HEK293T (cell line): ENCODE results near the gene UTF1.

ENCODE experiments used
- PKNOX1 ChIP-seq: fragments of 450-650 bp; IDR thresholded peaks from 2 replicates; pipeline ENCODE4 v1.6.1; 2016
- SUZ12 ChIP-seq: fragments of 450-650 bp; IDR thresholded peaks from 2 replicates; pipeline ENCODE4 v1.6.1; 2016; ENCODE audit warnings: mild to moderate bottlenecking
- ZNF384 ChIP-seq: fragments of 450-650 bp; IDR thresholded peaks from 2 replicates; pipeline ENCODE4 v1.6.1; 2016

- TF ChIP-seq SUZ12 (no peak), ZNF384 (no peak), PKNOX1 (no peak)
These were observed 25.6 kb upstream of the UTF1 start for GRCh38 chr10:133204226-133205015.
